ENCODE data around the gene UMAD1.

GRCh38 chr7:7799138-7799537 is 158.6 kb downstream of the UMAD1 start:
- TF ChIP-seq CTCF (IDR thresholded peaks at IDR 0.05) (no peak), ZFX (IDR thresholded peaks at IDR 0.05; ENCODE audit: borderline replicate concordance) (no peak)

Data from 22Rv1 (cell line).